ENCODE results near the gene ERG.

The ERG gene

GRCh38 chr21:38351176-38351959 is 146.9 kb downstream of the ERG start:
- no peak overlapping the region for H3K4me3 ChIP-seq (replicated peaks; ENCODE audit: low read depth, low read length)
- DNase-seq (ENCODE audit: low read depth) = no peak
- TF ChIP-seq CTCF (IDR thresholded peaks at IDR 0.05; ENCODE audit: low read length, missing control alignments) = no peak

GRCh38 chr21:38350684-38351083 is 147.6 kb downstream of the ERG start:
- TF ChIP-seq CTCF (IDR thresholded peaks at IDR 0.05; ENCODE audit: low read length, missing control alignments) = no peak
- H3K4me3 ChIP-seq (replicated peaks; ENCODE audit: low read depth, low read length) = no peak overlapping the region
- no peak for DNase-seq (ENCODE audit: low read depth)

DNA sequence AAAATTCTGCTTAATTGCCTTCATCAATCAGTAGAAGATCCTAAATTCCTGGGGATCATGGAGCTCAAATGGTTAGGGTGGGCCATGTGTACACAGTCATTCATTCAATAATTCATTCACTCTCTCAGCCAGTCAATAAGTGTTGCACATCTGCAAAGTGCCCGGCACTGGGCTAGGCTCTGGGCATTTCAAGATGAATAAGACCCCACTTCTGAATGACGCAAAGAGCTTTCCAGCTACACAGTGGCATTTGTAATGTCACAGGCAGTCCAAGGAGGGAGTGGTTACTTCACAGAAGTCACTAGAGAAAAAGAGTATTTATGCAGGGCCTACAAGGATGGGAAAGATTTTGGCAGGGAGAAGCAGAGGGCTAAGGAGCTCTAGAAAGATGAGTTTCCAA is 148.3 kb downstream of the ERG start:
- no peak for TF ChIP-seq CTCF (IDR thresholded peaks at IDR 0.05; ENCODE audit: low read length, missing control alignments)
- DNase-seq (ENCODE audit: low read depth) = no peak
- no peak overlapping the region for H3K4me3 ChIP-seq (replicated peaks; ENCODE audit: low read depth, low read length)

GRCh38 chr21:38349111-38349746 is 149.0 kb downstream of the ERG start:
- no peak for TF ChIP-seq CTCF (IDR thresholded peaks at IDR 0.05; ENCODE audit: low read length, missing control alignments)
- peak; percentile 27 for DNase-seq (ENCODE audit: low read depth)
- H3K4me3 ChIP-seq (replicated peaks; ENCODE audit: low read depth, low read length) = no peak overlapping the region

DNA sequence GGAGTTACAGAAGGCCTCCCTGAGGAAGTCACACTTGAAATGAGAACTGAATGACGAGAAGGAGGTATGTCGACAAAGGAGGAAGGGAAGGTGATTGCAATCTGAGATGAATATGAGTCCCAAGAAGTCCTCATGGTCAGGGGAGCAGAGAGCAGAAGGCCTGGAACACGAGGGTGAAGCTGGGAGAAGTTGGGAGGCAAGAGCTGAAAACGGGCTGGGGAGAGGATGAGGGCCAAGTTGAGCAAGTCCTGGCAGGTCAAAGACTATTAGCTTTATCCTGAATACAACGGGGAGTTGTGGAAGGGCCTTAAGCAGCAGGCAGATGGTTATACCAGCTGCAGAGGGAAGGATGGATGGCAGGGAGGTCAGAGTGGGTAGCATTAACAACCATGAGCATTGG is 152.0 kb downstream of the ERG start:
- no peak for DNase-seq (ENCODE audit: low read depth)
- no peak for TF ChIP-seq CTCF (IDR thresholded peaks at IDR 0.05; ENCODE audit: low read length, missing control alignments)
- H3K4me3 ChIP-seq (replicated peaks; ENCODE audit: low read depth, low read length) = no peak overlapping the region

- TF ChIP-seq CTCF (IDR thresholded peaks at IDR 0.05; ENCODE audit: low read length, missing control alignments) = no peak
- no peak overlapping the region for H3K4me3 ChIP-seq (replicated peaks; ENCODE audit: low read depth, low read length)
- DNase-seq (ENCODE audit: low read depth) = peak; percentile 37
Measured at GRCh38 chr21:38343691-38344090, 154.6 kb downstream of the ERG start.
